ENCODE data around the gene KCNMB2.

DNA sequence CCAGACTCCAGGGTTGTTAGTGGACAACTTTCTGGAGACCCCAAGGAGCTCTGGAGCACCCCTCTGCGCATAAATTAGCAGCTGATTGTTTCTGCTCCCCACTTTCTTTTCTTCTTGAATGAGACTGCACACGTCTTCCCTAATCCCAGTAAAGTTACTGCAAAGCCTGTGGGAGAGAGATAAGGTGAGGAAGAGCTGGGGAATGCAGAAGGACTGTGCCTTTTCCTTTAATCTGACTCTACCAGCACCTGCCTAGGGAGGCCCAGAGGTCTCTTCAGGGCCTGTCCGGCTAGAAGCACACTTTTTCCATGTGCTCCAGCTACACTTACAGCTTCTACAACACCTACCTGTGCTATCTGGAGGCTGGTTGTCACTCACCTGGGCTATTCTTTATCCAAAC is 143.8 kb downstream of the KCNMB2 start:
- TF ChIP-seq CTCF (IDR thresholded peaks at IDR 0.05; ENCODE audit: poor library complexity): no peak
- no peak for TF ChIP-seq EZH2phosphoT487 (IDR thresholded peaks at IDR 0.05; ENCODE audit: low read depth, severe bottlenecking, unreplicated experiment)

Measured in hepatocyte (in vitro differentiated cells).